Neural progenitor cell (in vitro differentiated cells): ENCODE data around the gene SUMO2. TPM values are rescaled to one million over a fixed set of nuclear protein-coding genes. Genes with fewer than 3 reads are reported as not detected.

Experiments
- DNase-seq: peaks from one replicate; pipeline ENCODE4 v3.0.0-alpha.2; 2016; ENCODE audit warnings: low spot score
- H2AFZ ChIP-seq: fragments of 200-600 bp; sonication (generic); replicated peaks from 2 replicates; pipeline ENCODE4 v1.6.1; 2016; ENCODE audit warnings: antibody characterized with exemption
- H3F3A ChIP-seq: fragments of 200-600 bp; sonication (generic); 2 replicates; pipeline ENCODE4 v1.6.1; 2016; ENCODE audit warnings: antibody characterized with exemption, low read depth
- H3K27ac ChIP-seq: fragments of 200-600 bp; sonication (generic); 2 replicates; pipeline ENCODE4 v1.5.1; 2016; ENCODE audit warnings: mild to moderate bottlenecking
- H3K27me3 ChIP-seq: fragments of 200-600 bp; sonication (generic); 2 replicates; pipeline ENCODE4 v1.6.1; 2016; ENCODE audit warnings: mild to moderate bottlenecking, moderate library complexity
- H3K36me3 ChIP-seq: fragments of 200-600 bp; sonication (generic); 2 replicates; pipeline ENCODE4 v1.5.1; 2016
- H3K4me1 ChIP-seq: fragments of 200-600 bp; sonication (generic); 2 replicates; pipeline ENCODE4 v1.6.1; 2016; ENCODE audit warnings: mixed run types
- H3K4me2 ChIP-seq: fragments of 200-600 bp; sonication (generic); 2 replicates; pipeline ENCODE4 v1.6.1; 2016
- H3K4me3 ChIP-seq: fragments of 200-600 bp; sonication (generic); 2 replicates; pipeline ENCODE4 v1.5.1; 2016
- H3K79me2 ChIP-seq: fragments of 200-600 bp; sonication (generic); 2 replicates; pipeline ENCODE4 v1.6.1; 2016; ENCODE audit warnings: low read depth
- H3K9ac ChIP-seq: fragments of 200-600 bp; sonication (generic); 2 replicates; pipeline ENCODE4 v1.6.1; 2016
- H3K9me3 ChIP-seq: fragments of 200-600 bp; sonication (generic); 2 replicates; pipeline ENCODE4 v1.5.1; 2016; ENCODE audit warnings: low read depth
- H4K20me1 ChIP-seq: fragments of 200-600 bp; sonication (generic); 2 replicates; pipeline ENCODE4 v1.6.1; 2016; ENCODE audit warnings: low read depth
- H3K27ac Mint-ChIP-seq: 3 replicates; pipeline ENCODE4 v1.8.0; 2021; ENCODE audit warnings: mixed read lengths
- H3K27me3 Mint-ChIP-seq: 2 replicates; pipeline ENCODE4 v1.8.0; 2022; ENCODE audit warnings: low read depth, mild to moderate bottlenecking, inconsistent platforms, moderate library complexity, mixed read lengths; ENCODE audit not compliant: insufficient read depth
- H3K36me3 Mint-ChIP-seq: 3 replicates; pipeline ENCODE4 v1.8.0; 2021; ENCODE audit warnings: mixed read lengths
- H3K4me1 Mint-ChIP-seq: 3 replicates; pipeline ENCODE4 v1.8.0; 2021; ENCODE audit warnings: mixed read lengths
- H3K4me3 Mint-ChIP-seq: 3 replicates; pipeline ENCODE4 v1.8.0; 2021; ENCODE audit warnings: mild to moderate bottlenecking, moderate library complexity, mixed read lengths
- H3K9me3 Mint-ChIP-seq: 3 replicates; pipeline ENCODE4 v1.8.0; 2020; ENCODE audit warnings: mixed read lengths
- CTCF ChIP-seq: fragments of 200-600 bp; sonication (generic); IDR thresholded peaks from 2 replicates; pipeline ENCODE4 v1.5.1; 2017; ENCODE audit warnings: antibody characterized with exemption, mild to moderate bottlenecking
- EZH2 ChIP-seq: fragments of 200-600 bp; sonication (generic); IDR thresholded peaks from 2 replicates; pipeline ENCODE4 v1.6.1; 2017; ENCODE audit warnings: antibody characterized with exemption, mild to moderate bottlenecking, moderate library complexity
- EZH2phosphoT487 ChIP-seq: fragments of 200-600 bp; sonication (generic); IDR thresholded peaks from 2 replicates; pipeline ENCODE4 v1.6.1; 2017; ENCODE audit warnings: antibody characterized with exemption
- total RNA-seq: library from RNA; depleted of rRNA; stranded (reverse); fragments of >200 nt; gene quantifications from 2 replicates; pipeline ENCODE4 v1.2.3, GENCODE V29; 2015; ENCODE audit warnings: low replicate concordance

The SUMO2 gene
- total RNA-seq, 1 donor from 2014 or later, result 372 TPM

GRCh38 chr17:75181110-75181509 is 1.6 kb downstream of the SUMO2 start:
- Histone ChIP-seq H3K4me2 (peak overlapping the region; percentile 99), H3K4me3 (peak overlapping the region; percentile 85), H3K27ac (no peak overlapping the region), H2AFZ (no peak overlapping the region), H3K9me3 (no peaks in the 10 kb centered on the region), H3K36me3 (peaks cover 15% of the 10 kb centered on the region), H3K9ac (peak overlapping the region; percentile 97), H4K20me1 (peaks cover 61% of the 10 kb centered on the region), H3K79me2 (peaks cover 72% of the 10 kb centered on the region), H3K4me1 (peaks cover 10% of the 10 kb centered on the region), H3F3A (peaks cover 48% of the 10 kb centered on the region), H3K27me3 (no peaks in the 10 kb centered on the region)
- Mint-ChIP-seq H3K27me3 (no peaks in the 10 kb centered on the region), H3K4me3 (peak overlapping the region; percentile 91), H3K36me3 (peaks cover 9% of the 10 kb centered on the region), H3K27ac (peak overlapping the region; percentile 19), H3K4me1 (peaks cover 20% of the 10 kb centered on the region), H3K9me3 (no peaks in the 10 kb centered on the region)
- no peak for DNase-seq
- TF ChIP-seq CTCF (no peak), EZH2phosphoT487 (no peak), EZH2 (no peak)

- no peak overlapping the region for H2AFZ ChIP-seq
Observed at GRCh38 chr17:75178453-75178852, 4.3 kb downstream of the SUMO2 start.

GRCh38 chr17:75176625-75177024 is 6.1 kb downstream of the SUMO2 start:
- DNase-seq, result no peak
- Mint-ChIP-seq H3K4me1 (peaks cover 12% of the 10 kb centered on the region), H3K9me3 (no peaks in the 10 kb centered on the region), H3K4me3 (no peak overlapping the region), H3K27ac (no peak overlapping the region), H3K27me3 (no peaks in the 10 kb centered on the region), H3K36me3 (peaks cover 25% of the 10 kb centered on the region)
- Histone ChIP-seq H2AFZ (no peak overlapping the region), H3K4me3 (no peak overlapping the region), H3K9ac (no peak overlapping the region), H4K20me1 (peaks cover 99% of the 10 kb centered on the region), H3K4me2 (no peak overlapping the region), H3K9me3 (no peaks in the 10 kb centered on the region), H3K27me3 (no peaks in the 10 kb centered on the region), H3K27ac (peak overlapping the region; percentile 54), H3K4me1 (peaks cover 10% of the 10 kb centered on the region), H3K79me2 (peaks cover 100% of the 10 kb centered on the region), H3K36me3 (peaks cover 26% of the 10 kb centered on the region), H3F3A (peaks cover 67% of the 10 kb centered on the region)
- no peak for TF ChIP-seq EZH2phosphoT487
- TF ChIP-seq EZH2, result no peak
- no peak for TF ChIP-seq CTCF

More at GRCh38 chr17:75178453-75178852, 4.3 kb downstream of the SUMO2 start:
- H3K4me3 Mint-ChIP-seq, result no peak overlapping the region
- peaks cover 10% of the 10 kb centered on the region for H3K4me1 ChIP-seq
- H3K36me3 Mint-ChIP-seq, result peaks cover 17% of the 10 kb centered on the region
- H3K27ac ChIP-seq, result no peak overlapping the region
- no peaks in the 10 kb centered on the region for H3K27me3 ChIP-seq
- H3K4me2 ChIP-seq, result no peak overlapping the region
- no peaks in the 10 kb centered on the region for H3K27me3 Mint-ChIP-seq
- H3K4me1 Mint-ChIP-seq, result peaks cover 13% of the 10 kb centered on the region
- H4K20me1 ChIP-seq, result peaks cover 88% of the 10 kb centered on the region
- peaks cover 26% of the 10 kb centered on the region for H3K36me3 ChIP-seq
- TF ChIP-seq EZH2phosphoT487 (no peak), EZH2 (no peak), CTCF (no peak)
- H3K9me3 ChIP-seq, result no peaks in the 10 kb centered on the region
- no peak overlapping the region for H3K27ac Mint-ChIP-seq
- H3K4me3 ChIP-seq, result no peak overlapping the region
- peaks cover 94% of the 10 kb centered on the region for H3K79me2 ChIP-seq
- peaks cover 67% of the 10 kb centered on the region for H3F3A ChIP-seq
- H3K9me3 Mint-ChIP-seq, result no peaks in the 10 kb centered on the region
- H3K9ac ChIP-seq, result no peak overlapping the region
- no peak for DNase-seq
